Activated T-helper 17 cell treated with anti-CD3 and anti-CD28 coated beads, Interleukin-2, amount 50 U/mL, for 72 hours (primary cell): ENCODE data around the gene DUOXA2. TPM values are rescaled to one million over a fixed set of nuclear protein-coding genes. Genes with fewer than 3 reads are reported as not detected.

Experiments used
- ATAC-seq: fragments of 150-1000 bp; cut with Tn5 transposase; replicated peaks from 2 replicates; pipeline ENCODE4 v1.10.0; 2021; ENCODE audit warnings: mild to moderate bottlenecking, moderate library complexity
- H3K27ac Mint-ChIP-seq: one replicate; pipeline ENCODE4 v1.8.0; 2022; ENCODE audit warnings: mixed read lengths
- H3K27me3 Mint-ChIP-seq: one replicate; pipeline ENCODE4 v1.8.0; 2022; ENCODE audit warnings: mixed read lengths
- H3K36me3 Mint-ChIP-seq: one replicate; pipeline ENCODE4 v1.8.0; 2022; ENCODE audit warnings: low read depth, mild to moderate bottlenecking, mixed read lengths
- H3K4me1 Mint-ChIP-seq: one replicate; pipeline ENCODE4 v1.8.0; 2022; ENCODE audit warnings: mixed read lengths
- H3K4me3 Mint-ChIP-seq: one replicate; pipeline ENCODE4 v1.8.0; 2022; ENCODE audit warnings: mild to moderate bottlenecking, mixed read lengths
- H3K9me3 Mint-ChIP-seq: one replicate; pipeline ENCODE4 v1.8.0; 2022; ENCODE audit warnings: mixed read lengths
- total RNA-seq, 2 donors: library from RNA; stranded (reverse); gene quantifications; one replicate each; pipeline ENCODE4 v1.2.3, GENCODE V29; 2022

DUOXA2 gene
- total RNA-seq, 2 donors from 2014 or later = 0.13 TPM; not detected in 1

GRCh38 chr15:45147606-45148005 lies 33.5 kb downstream of the DUOXA2 start:
- ATAC-seq = no peak
- no peaks in the 10 kb centered on the region for H3K9me3 Mint-ChIP-seq
- H3K27me3 Mint-ChIP-seq = no peaks in the 10 kb centered on the region
- no peaks in the 10 kb centered on the region for H3K4me1 Mint-ChIP-seq
- no peak overlapping the region for H3K27ac Mint-ChIP-seq
- H3K36me3 Mint-ChIP-seq = no peaks in the 10 kb centered on the region
- H3K4me3 Mint-ChIP-seq = no peak overlapping the region

- H3K9me3 Mint-ChIP-seq = no peaks in the 10 kb centered on the region
- H3K27ac Mint-ChIP-seq = peak overlapping the region; percentile 49
Observed at GRCh38 chr15:45148076-45149059, 34.2 kb downstream of the DUOXA2 start.

GRCh38 chr15:45149060-45149459 lies 34.9 kb downstream of the DUOXA2 start:
- no peaks in the 10 kb centered on the region for H3K9me3 Mint-ChIP-seq
- H3K27ac Mint-ChIP-seq = peak overlapping the region; percentile 49
- H3K4me1 Mint-ChIP-seq = no peaks in the 10 kb centered on the region
- H3K4me3 Mint-ChIP-seq = no peak overlapping the region
- no peaks in the 10 kb centered on the region for H3K27me3 Mint-ChIP-seq
- no peak for ATAC-seq
- no peaks in the 10 kb centered on the region for H3K36me3 Mint-ChIP-seq

More at GRCh38 chr15:45148076-45149059, 34.2 kb downstream of the DUOXA2 start:
- Mint-ChIP-seq H3K36me3 (no peaks in the 10 kb centered on the region), H3K4me3 (no peak overlapping the region), H3K4me1 (no peaks in the 10 kb centered on the region), H3K27me3 (no peaks in the 10 kb centered on the region)
- ATAC-seq = no peak

- H3K4me3 Mint-ChIP-seq = no peak overlapping the region
- no peaks in the 10 kb centered on the region for H3K4me1 Mint-ChIP-seq
- no peak overlapping the region for H3K27ac Mint-ChIP-seq
- H3K9me3 Mint-ChIP-seq = no peaks in the 10 kb centered on the region
- no peak for ATAC-seq
- H3K27me3 Mint-ChIP-seq = no peaks in the 10 kb centered on the region
- no peaks in the 10 kb centered on the region for H3K36me3 Mint-ChIP-seq
Observed at GRCh38 chr15:45150481-45150880, 36.4 kb downstream of the DUOXA2 start.

- Mint-ChIP-seq H3K27me3 (no peaks in the 10 kb centered on the region), H3K4me1 (no peaks in the 10 kb centered on the region), H3K27ac (peak overlapping the region; percentile 21), H3K4me3 (no peak overlapping the region), H3K36me3 (no peaks in the 10 kb centered on the region), H3K9me3 (no peaks in the 10 kb centered on the region)
- ATAC-seq = no peak
Observed at GRCh38 chr15:45150997-45151396, 36.9 kb downstream of the DUOXA2 start.

- peaks cover 7% of the 10 kb centered on the region for H3K4me1 Mint-ChIP-seq
- no peaks in the 10 kb centered on the region for H3K9me3 Mint-ChIP-seq
- no peak overlapping the region for H3K27ac Mint-ChIP-seq
- H3K27me3 Mint-ChIP-seq = no peaks in the 10 kb centered on the region
- ATAC-seq = no peak
- H3K36me3 Mint-ChIP-seq = no peaks in the 10 kb centered on the region
- no peak overlapping the region for H3K4me3 Mint-ChIP-seq
Observed at GRCh38 chr15:45151998-45152828, 38.1 kb downstream of the DUOXA2 start.

- Mint-ChIP-seq H3K4me1 (peaks cover 13% of the 10 kb centered on the region), H3K9me3 (no peaks in the 10 kb centered on the region), H3K4me3 (no peak overlapping the region), H3K36me3 (peaks cover 9% of the 10 kb centered on the region), H3K27me3 (no peaks in the 10 kb centered on the region), H3K27ac (no peak overlapping the region)
- no peak for ATAC-seq
Observed at GRCh38 chr15:45155739-45156138, 41.6 kb downstream of the DUOXA2 start.

GRCh38 chr15:45156744-45157455 lies 42.8 kb downstream of the DUOXA2 start:
- peak overlapping the region; percentile 79 for H3K27ac Mint-ChIP-seq
- H3K36me3 Mint-ChIP-seq = peaks cover 14% of the 10 kb centered on the region
- H3K4me1 Mint-ChIP-seq = peaks cover 14% of the 10 kb centered on the region
- no peaks in the 10 kb centered on the region for H3K9me3 Mint-ChIP-seq
- no peaks in the 10 kb centered on the region for H3K27me3 Mint-ChIP-seq
- ATAC-seq = peak; percentile 74
- H3K4me3 Mint-ChIP-seq = peak overlapping the region; percentile 39

- H3K9me3 Mint-ChIP-seq = no peaks in the 10 kb centered on the region
- H3K4me1 Mint-ChIP-seq = peaks cover 17% of the 10 kb centered on the region
- peak overlapping the region; percentile 39 for H3K4me3 Mint-ChIP-seq
- peak; percentile 8 for ATAC-seq
- peaks cover 20% of the 10 kb centered on the region for H3K36me3 Mint-ChIP-seq
- peak overlapping the region; percentile 79 for H3K27ac Mint-ChIP-seq
- no peaks in the 10 kb centered on the region for H3K27me3 Mint-ChIP-seq
Observed at GRCh38 chr15:45157974-45158373, 43.8 kb downstream of the DUOXA2 start.

- no peak for ATAC-seq
- peaks cover 15% of the 10 kb centered on the region for H3K4me1 Mint-ChIP-seq
- no peaks in the 10 kb centered on the region for H3K9me3 Mint-ChIP-seq
- peaks cover 46% of the 10 kb centered on the region for H3K36me3 Mint-ChIP-seq
- no peak overlapping the region for H3K4me3 Mint-ChIP-seq
- peak overlapping the region; percentile 68 for H3K27ac Mint-ChIP-seq
- H3K27me3 Mint-ChIP-seq = no peaks in the 10 kb centered on the region
Observed at GRCh38 chr15:45161666-45162065, 47.5 kb downstream of the DUOXA2 start.

- Mint-ChIP-seq H3K27ac (peak overlapping the region; percentile 68), H3K4me1 (peaks cover 7% of the 10 kb centered on the region), H3K4me3 (no peak overlapping the region), H3K36me3 (peaks cover 46% of the 10 kb centered on the region), H3K27me3 (no peaks in the 10 kb centered on the region), H3K9me3 (no peaks in the 10 kb centered on the region)
- ATAC-seq = no peak
Observed at GRCh38 chr15:45162771-45163507, 48.8 kb downstream of the DUOXA2 start.

GRCh38 chr15:45163508-45163856 lies 49.4 kb downstream of the DUOXA2 start:
- peaks cover 46% of the 10 kb centered on the region for H3K36me3 Mint-ChIP-seq
- H3K27ac Mint-ChIP-seq = peak overlapping the region; percentile 68
- H3K4me1 Mint-ChIP-seq = peaks cover 5% of the 10 kb centered on the region
- no peak for ATAC-seq
- no peaks in the 10 kb centered on the region for H3K9me3 Mint-ChIP-seq
- H3K27me3 Mint-ChIP-seq = no peaks in the 10 kb centered on the region
- H3K4me3 Mint-ChIP-seq = no peak overlapping the region

- Mint-ChIP-seq H3K27me3 (no peaks in the 10 kb centered on the region), H3K4me1 (peaks cover 5% of the 10 kb centered on the region), H3K4me3 (peak overlapping the region; percentile 76), H3K36me3 (peaks cover 44% of the 10 kb centered on the region), H3K27ac (peak overlapping the region; percentile 68), H3K9me3 (no peaks in the 10 kb centered on the region)
- no peak for ATAC-seq
Observed at GRCh38 chr15:45164914-45165313, 50.8 kb downstream of the DUOXA2 start.
